ENCODE measurements around the gene P4HA1. TPM values are rescaled to one million over a fixed set of nuclear protein-coding genes. Genes with fewer than 3 reads are reported as not detected.

The P4HA1 gene
- total and polyA plus RNA-seq, 12 donors, result 17.3 to 67.3 (median 49.2) TPM

DNA sequence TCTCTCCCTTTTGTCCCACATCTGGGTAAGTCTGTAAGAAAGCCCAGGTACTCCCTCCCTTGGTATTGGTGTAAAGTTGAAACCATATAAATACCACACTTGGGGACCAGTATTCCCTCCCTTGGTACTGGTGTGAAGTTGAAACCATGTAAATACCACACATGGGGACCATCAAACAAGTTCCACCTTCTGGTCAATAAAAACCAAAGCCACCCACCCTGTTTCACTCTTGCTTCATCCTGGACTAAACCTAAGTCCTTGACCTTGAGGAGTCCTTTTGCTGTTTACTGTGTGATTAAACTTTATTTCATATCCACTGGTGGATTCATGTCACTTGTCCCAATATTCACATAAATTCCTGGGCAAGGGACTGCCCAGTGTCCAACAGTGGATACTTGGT, 8.4 kb downstream of the P4HA1 start:
- Histone ChIP-seq H3K4me1 (peaks cover 0 to 76% (median 27%) of the 10 kb centered on the region in 9 donors), H3K36me3 (peaks cover 0 to 16% (median 0%) of the 10 kb centered on the region in 9 donors), H3K9me3 (no peaks in the 10 kb centered on the region), H3K27ac (peak overlapping the region in 6 of 10 donors; percentile 16 to 96 (median 66)), H3K4me3 (no peak overlapping the region), H3K27me3 (no peaks in the 10 kb centered on the region)
- ATAC-seq (no peak), DNase-seq (no peak)
- intact Hi-C loops (cut with DNase I), result no loop called here
- TF ChIP-seq, protein P1, sequence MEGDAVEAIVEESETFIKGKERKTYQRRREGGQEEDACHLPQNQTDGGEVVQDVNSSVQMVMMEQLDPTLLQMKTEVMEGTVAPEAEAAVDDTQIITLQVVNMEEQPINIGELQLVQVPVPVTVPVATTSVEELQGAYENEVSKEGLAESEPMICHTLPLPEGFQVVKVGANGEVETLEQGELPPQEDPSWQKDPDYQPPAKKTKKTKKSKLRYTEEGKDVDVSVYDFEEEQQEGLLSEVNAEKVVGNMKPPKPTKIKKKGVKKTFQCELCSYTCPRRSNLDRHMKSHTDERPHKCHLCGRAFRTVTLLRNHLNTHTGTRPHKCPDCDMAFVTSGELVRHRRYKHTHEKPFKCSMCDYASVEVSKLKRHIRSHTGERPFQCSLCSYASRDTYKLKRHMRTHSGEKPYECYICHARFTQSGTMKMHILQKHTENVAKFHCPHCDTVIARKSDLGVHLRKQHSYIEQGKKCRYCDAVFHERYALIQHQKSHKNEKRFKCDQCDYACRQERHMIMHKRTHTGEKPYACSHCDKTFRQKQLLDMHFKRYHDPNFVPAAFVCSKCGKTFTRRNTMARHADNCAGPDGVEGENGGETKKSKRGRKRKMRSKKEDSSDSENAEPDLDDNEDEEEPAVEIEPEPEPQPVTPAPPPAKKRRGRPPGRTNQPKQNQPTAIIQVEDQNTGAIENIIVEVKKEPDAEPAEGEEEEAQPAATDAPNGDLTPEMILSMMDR (IDR thresholded peaks at IDR 0.05), result no peak

DNA sequence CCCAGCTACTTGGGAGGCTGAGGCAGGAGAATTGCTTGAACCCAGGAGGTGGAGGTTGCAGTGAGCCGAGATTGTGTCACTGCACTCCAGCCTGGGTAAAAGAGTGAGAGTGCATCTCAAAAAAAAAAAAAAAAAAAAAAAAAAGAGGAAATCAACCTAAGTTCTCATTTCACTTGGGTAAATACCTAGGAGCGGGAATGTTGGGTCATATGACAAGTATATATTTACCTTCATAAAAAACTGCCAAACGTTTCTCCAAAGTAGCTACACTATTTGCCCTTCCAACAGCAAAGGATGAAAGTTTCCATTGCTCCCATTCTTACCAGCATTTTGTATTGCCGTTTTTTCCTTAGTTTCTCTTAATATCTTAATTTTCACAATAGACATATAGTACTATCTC, 9.8 kb downstream of the P4HA1 start:
- H3K4me3 ChIP-seq, result no peak overlapping the region

DNA sequence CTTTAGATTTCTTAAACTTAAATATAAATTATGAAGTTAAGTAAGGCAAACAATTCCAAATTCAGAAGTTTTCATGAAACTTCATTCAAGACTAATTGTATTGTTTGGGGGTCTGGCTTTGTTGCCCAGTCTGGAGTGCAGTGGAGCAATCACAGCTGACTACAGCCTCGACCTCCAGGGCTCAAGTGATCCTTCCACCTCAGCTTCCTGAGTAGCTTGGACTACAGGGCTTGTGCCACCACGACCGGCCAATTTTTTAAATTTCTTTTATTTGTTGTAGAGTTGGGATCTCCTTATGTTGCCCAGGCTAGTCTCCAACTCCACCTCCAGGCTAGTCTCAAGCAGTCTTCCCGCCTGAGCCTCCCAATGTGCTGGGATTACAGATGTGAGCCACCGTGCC, 12.5 kb downstream of the P4HA1 start:
- H3K4me1 ChIP-seq, result peaks cover 0 to 60% (median 32%) of the 10 kb centered on the region in 9 donors
- peak overlapping the region in 1 of 10 donors; percentile 56 for H3K27ac ChIP-seq
- H3K9me3 ChIP-seq, result no peaks in the 10 kb centered on the region
- H3K27me3 ChIP-seq, result no peaks in the 10 kb centered on the region
- 88 to 89% methylated on average over 5 of the region's 5 CpGs for WGBS, 2 donors
- H3K36me3 ChIP-seq, result peaks cover 0 to 4% (median 0%) of the 10 kb centered on the region in 9 donors
- TF ChIP-seq, protein P1 (IDR thresholded peaks at IDR 0.05), result no peak
- intact Hi-C loops (cut with DNase I), result no loop called here
- H3K4me3 ChIP-seq, result no peak overlapping the region
- ATAC-seq (no peak), DNase-seq (no peak)

More for the DNA sequence above, 9.8 kb downstream of the P4HA1 start:
- ATAC-seq (no peak), DNase-seq (no peak)
- WGBS, 2 donors, result 77 to 80% methylated on average over 4 of the region's 4 CpGs
- TF ChIP-seq, protein P1 (IDR thresholded peaks at IDR 0.05), result no peak
- no peaks in the 10 kb centered on the region for H3K27me3 ChIP-seq
- no peaks in the 10 kb centered on the region for H3K9me3 ChIP-seq
- intact Hi-C loops (cut with DNase I), result no loop called here
- peaks cover 0 to 16% (median 0%) of the 10 kb centered on the region in 9 donors for H3K36me3 ChIP-seq
- peaks cover 0 to 71% (median 32%) of the 10 kb centered on the region in 9 donors for H3K4me1 ChIP-seq
- H3K27ac ChIP-seq, result peak overlapping the region in 1 of 10 donors; percentile 12

DNA sequence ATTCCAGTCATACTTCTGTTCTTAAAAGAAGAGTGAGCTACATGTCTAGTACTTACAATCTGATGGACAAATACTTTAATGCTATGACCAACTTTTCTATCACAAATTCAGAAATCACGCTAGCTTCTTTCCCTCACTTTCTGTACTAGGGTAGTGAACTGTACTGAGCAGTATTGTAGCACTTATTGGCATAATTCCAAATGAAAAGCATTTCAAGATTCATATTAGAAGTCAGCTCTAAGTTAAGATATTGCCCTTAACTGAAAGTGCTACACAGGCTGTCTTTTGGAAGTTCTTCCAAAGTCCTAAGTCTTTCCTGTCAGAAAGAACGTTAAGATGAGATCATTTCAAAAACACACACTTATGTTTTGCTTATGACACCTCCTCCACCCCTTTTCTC, 13.4 kb downstream of the P4HA1 start:
- peak in 6 of 8 donors; percentile 35 to 58 (median 50) for ATAC-seq
- Histone ChIP-seq H3K27me3 (no peaks in the 10 kb centered on the region), H3K27ac (peak overlapping the region in 4 of 10 donors; percentile 5 to 56 (median 17)), H3K4me3 (no peak overlapping the region), H3K4me1 (peaks cover 0 to 50% (median 33%) of the 10 kb centered on the region in 9 donors), H3K9me3 (no peaks in the 10 kb centered on the region), H3K36me3 (peaks cover 0 to 4% (median 0%) of the 10 kb centered on the region in 9 donors)
- intact Hi-C loops (cut with DNase I), result no loop called here
- DNase-seq, result no peak
- 34 to 35% methylated on average over 2 of the region's 2 CpGs for WGBS, 2 donors
- TF ChIP-seq, protein P1 (IDR thresholded peaks at IDR 0.05), result no peak

Data from heart right ventricle (tissue), 16 donors.